Ascending aorta (tissue), 2 donors: ENCODE measurements around the gene HAO2. TPM values are rescaled to one million over a fixed set of nuclear protein-coding genes. Genes with fewer than 3 reads are reported as not detected.

ENCODE experiments used
- DNase-seq, 2 donors: peaks; one replicate each; pipeline ENCODE4 v3.0.0-alpha.2; 2019; ENCODE audit warnings: low spot score in 2 of 2
- H3K27ac ChIP-seq, 2 donors: fragments of 200-600 bp; sonication (generic); one replicate each; pipeline ENCODE4 v1.5.1; 2016 to 2017; ENCODE audit warnings: mild to moderate bottlenecking in 1 of 2
- H3K27me3 ChIP-seq: fragments of 200-600 bp; sonication (generic); one replicate; pipeline ENCODE4 v1.5.1; 2017
- H3K36me3 ChIP-seq, 2 donors: fragments of 200-600 bp; sonication (generic); one replicate each; pipeline ENCODE4 v1.5.1; 2016
- H3K4me1 ChIP-seq, 2 donors: fragments of 200-600 bp; sonication (generic); one replicate each; pipeline ENCODE4 v1.5.1; 2016 to 2017; ENCODE audit warnings: mild to moderate bottlenecking in 1 of 2
- H3K4me3 ChIP-seq, 2 donors: fragments of 200-600 bp; sonication (generic); one replicate each; pipeline ENCODE4 v1.5.1; 2016 to 2017; ENCODE audit warnings: mild to moderate bottlenecking in 1 of 2
- H3K9me3 ChIP-seq, 2 donors: fragments of 200-600 bp; sonication (generic); one replicate each; pipeline ENCODE4 v1.5.1; 2016
- CTCF ChIP-seq, 3 experiments: fragments of 200-600 bp in 2 of 3; fragments of 450-650 bp in 1 of 3; sonication (generic) in 2 of 3; IDR thresholded peaks; one replicate each; pipeline ENCODE4 v1.5.1; 2016 to 2019; ENCODE audit warnings: antibody characterized with exemption in 3 of 3, mild to moderate bottlenecking in 1 of 3, moderate library complexity in 1 of 3
- intact Hi-C: fragments of 100-400 bp; cut with DNase I; formaldehyde crosslinking; loops from one replicate; pipeline ENCODE4 v1.15.1; 2023
- total RNA-seq: library from RNA; depleted of rRNA; stranded (reverse); fragments of >200 nt; gene quantifications from one replicate; pipeline ENCODE4 v1.1.0, GENCODE V29; 2016

Gene HAO2
- total RNA-seq, 1 donor from 2014 or later = not detected

- Histone ChIP-seq H3K36me3 (no peaks in the 10 kb centered on the region), H3K9me3 (no peaks in the 10 kb centered on the region), H3K4me1 (peaks cover 0 to 4% of the 10 kb centered on the region in 2 donors), H3K27me3 (no peaks in the 10 kb centered on the region), H3K4me3 (no peak overlapping the region), H3K27ac (no peak overlapping the region)
- no peak for TF ChIP-seq CTCF (IDR thresholded peaks at IDR 0.05)
- intact Hi-C loops = no loop called here
- DNase-seq = no peak
Measured at GRCh38 chr1:119326251-119326650, 42.3 kb upstream of the HAO2 start.

GRCh38 chr1:119327094-119327449 lies 41.5 kb upstream of the HAO2 start:
- peaks cover 0 to 4% of the 10 kb centered on the region in 2 donors for H3K4me1 ChIP-seq
- H3K4me3 ChIP-seq = peak overlapping the region; percentile 48 to 56
- no peaks in the 10 kb centered on the region for H3K36me3 ChIP-seq
- H3K9me3 ChIP-seq = no peaks in the 10 kb centered on the region
- H3K27ac ChIP-seq = no peak overlapping the region
- TF ChIP-seq CTCF (IDR thresholded peaks at IDR 0.05) = no peak
- no peaks in the 10 kb centered on the region for H3K27me3 ChIP-seq
- no peak for DNase-seq
- intact Hi-C loops = no loop called here

GRCh38 chr1:119327450-119328155 lies 41.0 kb upstream of the HAO2 start:
- H3K36me3 ChIP-seq = no peaks in the 10 kb centered on the region
- intact Hi-C loops = no loop called here
- H3K9me3 ChIP-seq = no peaks in the 10 kb centered on the region
- H3K27me3 ChIP-seq = no peaks in the 10 kb centered on the region
- peaks cover 0 to 4% of the 10 kb centered on the region in 2 donors for H3K4me1 ChIP-seq
- no peak for DNase-seq
- H3K27ac ChIP-seq = no peak overlapping the region
- H3K4me3 ChIP-seq = peak overlapping the region; percentile 48 to 56
- TF ChIP-seq CTCF (IDR thresholded peaks at IDR 0.05) = no peak

GRCh38 chr1:119329541-119330461 lies 38.8 kb upstream of the HAO2 start:
- peaks cover 0 to 4% of the 10 kb centered on the region in 2 donors for H3K4me1 ChIP-seq
- no peak overlapping the region for H3K4me3 ChIP-seq
- no peak overlapping the region for H3K27ac ChIP-seq
- H3K36me3 ChIP-seq = no peaks in the 10 kb centered on the region
- H3K9me3 ChIP-seq = no peaks in the 10 kb centered on the region
- DNase-seq = no peak
- intact Hi-C loops = no loop called here
- TF ChIP-seq CTCF (IDR thresholded peaks at IDR 0.05) = no peak
- H3K27me3 ChIP-seq = no peaks in the 10 kb centered on the region

GRCh38 chr1:119330466-119331189 lies 38.0 kb upstream of the HAO2 start:
- intact Hi-C loops = no loop called here
- Histone ChIP-seq H3K9me3 (no peaks in the 10 kb centered on the region), H3K4me3 (no peak overlapping the region), H3K36me3 (no peaks in the 10 kb centered on the region), H3K27ac (no peak overlapping the region), H3K27me3 (no peaks in the 10 kb centered on the region), H3K4me1 (peaks cover 0 to 4% of the 10 kb centered on the region in 2 donors)
- no peak for TF ChIP-seq CTCF (IDR thresholded peaks at IDR 0.05)
- DNase-seq = no peak
